ENCODE measurements around the gene ZNF430. TPM values are rescaled to one million over a fixed set of nuclear protein-coding genes. Genes with fewer than 3 reads are reported as not detected.

ZNF430 gene
- 6.2 and 14.4 TPM in 2 replicates for total RNA-seq

DNA sequence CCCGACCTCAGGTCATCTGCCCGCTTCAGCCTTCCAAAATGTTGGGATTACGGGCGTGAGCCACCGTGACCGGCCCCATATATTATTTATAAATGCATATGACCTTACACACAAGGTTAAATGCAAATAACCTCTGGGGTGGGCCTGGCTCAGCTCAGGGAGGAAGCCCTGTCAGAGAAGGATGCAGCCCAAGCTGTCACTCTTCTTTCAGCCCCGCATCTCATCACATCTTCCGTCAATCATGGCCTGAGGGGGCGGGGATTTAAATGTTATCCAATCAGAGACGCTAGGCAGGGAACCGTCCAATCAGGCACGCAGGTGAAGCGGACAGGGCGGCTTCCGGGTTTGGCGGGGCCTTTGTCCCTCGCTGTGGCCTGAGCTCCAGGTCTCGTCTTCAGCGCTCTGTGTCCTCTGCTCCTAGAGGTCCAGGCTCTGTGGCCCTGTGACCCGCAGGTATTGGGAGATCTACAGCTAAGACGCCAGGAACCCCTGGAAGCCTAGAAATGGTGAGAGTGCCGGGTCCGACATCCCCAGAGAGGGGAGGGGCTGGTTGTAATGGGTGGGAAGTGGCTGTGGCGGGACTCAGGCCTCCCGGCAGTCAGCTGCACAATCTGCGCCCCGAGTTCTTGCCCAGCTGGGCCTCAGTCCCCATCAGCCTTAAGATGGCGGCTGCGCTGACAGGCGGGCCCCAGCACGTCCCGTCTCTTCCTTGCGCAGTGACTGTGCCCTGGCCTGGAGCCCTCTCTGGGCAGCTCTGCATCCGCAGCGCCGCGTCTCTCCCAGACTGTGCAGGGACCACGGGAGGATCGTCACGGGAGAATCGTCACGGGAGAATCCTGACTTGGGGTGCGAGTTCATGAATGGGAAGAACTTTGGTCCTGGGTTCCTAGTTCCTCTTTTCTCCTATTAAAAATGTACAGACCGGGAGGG, at the start of gene ZNF430:
ZNF430 (plus strand) TSS at position 360 of the 930 bp plus-strand sequence; CDS start at position 504, 144 bp downstream.

DNA sequence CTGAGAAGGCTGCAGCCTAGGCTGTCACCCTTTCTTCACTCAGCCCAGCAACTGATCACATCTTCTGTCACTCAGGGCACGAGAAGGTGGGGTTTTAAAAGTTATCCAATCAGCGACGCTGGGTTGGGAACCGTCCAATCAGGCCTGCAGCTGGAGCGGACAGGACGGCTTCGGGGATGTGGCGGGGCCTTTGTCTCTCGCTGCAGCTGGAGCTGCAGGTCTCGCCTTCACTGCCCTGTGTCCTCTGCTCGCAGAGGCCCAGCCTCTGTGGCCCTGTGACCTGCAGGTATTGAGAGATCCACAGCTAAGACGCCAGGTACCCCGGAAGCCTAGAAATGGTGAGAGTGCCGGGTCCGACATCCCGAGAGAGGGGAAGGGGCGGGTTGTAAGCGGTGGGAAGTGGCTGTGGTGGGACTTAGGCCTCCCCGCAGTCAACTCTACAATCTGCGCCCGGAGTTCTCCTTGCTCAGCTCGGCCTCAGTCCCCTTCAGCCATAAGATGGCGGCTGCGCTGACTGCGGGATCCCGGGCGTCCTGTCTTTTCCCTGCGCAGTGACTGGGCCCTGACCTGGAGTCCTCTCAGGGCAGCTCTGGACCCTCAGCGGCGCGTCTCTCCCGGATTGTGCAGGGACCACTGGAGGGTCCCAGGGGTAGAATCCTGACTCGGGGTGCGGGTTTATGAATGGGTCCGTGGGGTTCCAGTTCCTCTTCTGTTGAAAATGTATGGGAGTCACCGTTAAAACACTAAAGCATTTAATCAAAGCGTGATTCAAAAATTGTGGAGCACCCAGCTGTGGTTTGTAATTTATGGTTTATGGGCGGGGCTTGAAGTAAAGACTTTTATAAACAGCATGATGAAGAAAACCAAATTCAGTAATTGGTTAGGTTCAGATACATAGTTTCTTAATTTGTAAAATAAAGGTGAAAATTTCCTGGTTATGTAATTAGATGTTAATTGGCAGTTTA, 61.8 kb downstream of the ZNF430 start, which contains the start of gene ZNF714:
ZNF714 (plus strand) TSS at position 193 of the 965 bp plus-strand sequence. CDS start 16,066 bp downstream, outside the sequence.

Other genes starting within 250 kb of the ZNF430 start
- 1.7 and 4.0 TPM in 2 replicates for gene ZNF66, start 244.4 kb upstream of the ZNF430 start, total RNA-seq
- gene ZNF85, start 97.4 kb upstream of the ZNF430 start, total RNA-seq, result 3.5 and 10.7 TPM in 2 replicates
- gene ZNF714, start 61.5 kb downstream of the ZNF430 start, total RNA-seq, result 9.7 and 13.2 TPM in 2 replicates
- gene ZNF431, start 121.4 kb downstream of the ZNF430 start, total RNA-seq, result 2.4 and 3.3 TPM in 2 replicates